GM12878 (cell line): ENCODE data around the gene KIDINS220.

ENCODE experiments used
- CHD2 ChIP-seq: IDR thresholded peaks from 2 replicates; pipeline ENCODE4 v1.6.1; 2011; ENCODE audit warnings: low read depth, low read length, improper control_type of control experiment, borderline replicate concordance
- CTCF ChIP-seq, 3 experiments: IDR thresholded peaks in 2 of 3; conservative IDR thresholded peaks in 1 of 3; 2 replicates each; pipeline ENCODE4 v1.5.1; 2011; ENCODE audit warnings: low read depth in 3 of 3, low read length in 3 of 3, mild to moderate bottlenecking in 3 of 3, control low read depth in 2 of 3, moderate library complexity in 2 of 3, inconsistent platforms in 1 of 3, mixed read lengths in 1 of 3; ENCODE audit not compliant: control insufficient read depth in 2 of 3, insufficient read depth in 1 of 3; ENCODE audit errors: extremely low read depth in 1 of 3
- KDM1A ChIP-seq: fragments of 200-600 bp; sonication (generic); IDR thresholded peaks from 2 replicates; pipeline ENCODE4 v1.6.1; 2016; ENCODE audit warnings: borderline replicate concordance
- MTA2 ChIP-seq: fragments of 450-650 bp; IDR thresholded peaks from 2 replicates; pipeline ENCODE4 v1.6.1; 2016; ENCODE audit warnings: low read depth, mild to moderate bottlenecking, moderate library complexity
- RAD51 ChIP-seq: fragments of 450-650 bp; IDR thresholded peaks from 2 replicates; pipeline ENCODE4 v1.6.1; 2016; ENCODE audit warnings: moderate library complexity, mild to moderate bottlenecking, inconsistent platforms
- REST ChIP-seq: IDR thresholded peaks from 2 replicates; pipeline ENCODE4 v1.6.1; 2012; ENCODE audit warnings: mild to moderate bottlenecking, low read depth, low read length
- SIN3A ChIP-seq: IDR thresholded peaks from 2 replicates; pipeline ENCODE4 v1.6.1; 2012; ENCODE audit warnings: low read depth, low read length, improper control_type of control experiment
- SMAD1 ChIP-seq: fragments of 450-650 bp; IDR thresholded peaks from 2 replicates; pipeline ENCODE4 v1.6.1; 2018; ENCODE audit warnings: mild to moderate bottlenecking, low read depth; ENCODE audit not compliant: partially characterized antibody
- SMC3 ChIP-seq: IDR thresholded peaks from 2 replicates; pipeline ENCODE4 v1.6.1; 2011; ENCODE audit warnings: low read length, improper control_type of control experiment, borderline replicate concordance
- ZZZ3 ChIP-seq: IDR thresholded peaks from 2 replicates; pipeline ENCODE4 v1.6.1; 2011; ENCODE audit warnings: low read depth; ENCODE audit not compliant: control insufficient read depth, insufficient read length

DNA sequence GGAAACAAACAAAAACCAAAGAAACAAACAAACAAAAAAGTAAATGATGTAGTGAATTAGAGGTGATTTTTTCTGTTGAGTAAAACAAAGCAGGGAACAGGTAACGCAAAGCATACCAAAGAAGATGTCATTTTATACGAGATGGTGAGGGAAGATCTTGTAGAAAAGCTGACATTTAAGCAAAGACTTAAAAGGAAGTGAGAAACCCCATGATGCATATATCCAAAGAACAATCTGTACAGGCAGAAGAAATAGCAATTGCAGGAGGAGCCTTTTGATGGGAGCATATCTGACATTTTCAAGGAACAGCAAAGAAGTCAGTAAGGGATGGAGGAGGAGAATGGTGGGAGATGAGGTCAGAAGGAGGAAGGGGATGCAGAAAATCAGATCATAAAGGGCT lies 63.0 kb downstream of the KIDINS220 start:
- no peak for TF ChIP-seq ZZZ3
- TF ChIP-seq KDM1A = no peak
- TF ChIP-seq SIN3A = no peak
- no peak for TF ChIP-seq SMAD1
- no peak for TF ChIP-seq CHD2
- TF ChIP-seq CTCF (IDR thresholded peaks at IDR 0.05 in 2 of 3, conservative IDR thresholded peaks at IDR 0.05 in 1 of 3; ENCODE audit: control insufficient read depth in 2 of 3, extremely low read depth in 1 of 3, insufficient read depth in 1 of 3, low read depth in 3 of 3, low read length in 3 of 3) = no peak
- TF ChIP-seq MTA2 = no peak
- no peak for TF ChIP-seq REST
- no peak for TF ChIP-seq RAD51
- TF ChIP-seq SMC3 = no peak
